ENCODE data around the gene SENP8.

SENP8 gene

GRCh38 chr15:72140088-72140487 lies 21.9 kb downstream of the SENP8 start:
- no peak overlapping the region for H3K4me3 ChIP-seq (ENCODE audit: low read length)
- no peak for DNase-seq (ENCODE audit: low read depth)
- TF ChIP-seq, protein P1, sequence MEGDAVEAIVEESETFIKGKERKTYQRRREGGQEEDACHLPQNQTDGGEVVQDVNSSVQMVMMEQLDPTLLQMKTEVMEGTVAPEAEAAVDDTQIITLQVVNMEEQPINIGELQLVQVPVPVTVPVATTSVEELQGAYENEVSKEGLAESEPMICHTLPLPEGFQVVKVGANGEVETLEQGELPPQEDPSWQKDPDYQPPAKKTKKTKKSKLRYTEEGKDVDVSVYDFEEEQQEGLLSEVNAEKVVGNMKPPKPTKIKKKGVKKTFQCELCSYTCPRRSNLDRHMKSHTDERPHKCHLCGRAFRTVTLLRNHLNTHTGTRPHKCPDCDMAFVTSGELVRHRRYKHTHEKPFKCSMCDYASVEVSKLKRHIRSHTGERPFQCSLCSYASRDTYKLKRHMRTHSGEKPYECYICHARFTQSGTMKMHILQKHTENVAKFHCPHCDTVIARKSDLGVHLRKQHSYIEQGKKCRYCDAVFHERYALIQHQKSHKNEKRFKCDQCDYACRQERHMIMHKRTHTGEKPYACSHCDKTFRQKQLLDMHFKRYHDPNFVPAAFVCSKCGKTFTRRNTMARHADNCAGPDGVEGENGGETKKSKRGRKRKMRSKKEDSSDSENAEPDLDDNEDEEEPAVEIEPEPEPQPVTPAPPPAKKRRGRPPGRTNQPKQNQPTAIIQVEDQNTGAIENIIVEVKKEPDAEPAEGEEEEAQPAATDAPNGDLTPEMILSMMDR (conservative IDR thresholded peaks at IDR 0.05; ENCODE audit: low read length), result no peak

DNA sequence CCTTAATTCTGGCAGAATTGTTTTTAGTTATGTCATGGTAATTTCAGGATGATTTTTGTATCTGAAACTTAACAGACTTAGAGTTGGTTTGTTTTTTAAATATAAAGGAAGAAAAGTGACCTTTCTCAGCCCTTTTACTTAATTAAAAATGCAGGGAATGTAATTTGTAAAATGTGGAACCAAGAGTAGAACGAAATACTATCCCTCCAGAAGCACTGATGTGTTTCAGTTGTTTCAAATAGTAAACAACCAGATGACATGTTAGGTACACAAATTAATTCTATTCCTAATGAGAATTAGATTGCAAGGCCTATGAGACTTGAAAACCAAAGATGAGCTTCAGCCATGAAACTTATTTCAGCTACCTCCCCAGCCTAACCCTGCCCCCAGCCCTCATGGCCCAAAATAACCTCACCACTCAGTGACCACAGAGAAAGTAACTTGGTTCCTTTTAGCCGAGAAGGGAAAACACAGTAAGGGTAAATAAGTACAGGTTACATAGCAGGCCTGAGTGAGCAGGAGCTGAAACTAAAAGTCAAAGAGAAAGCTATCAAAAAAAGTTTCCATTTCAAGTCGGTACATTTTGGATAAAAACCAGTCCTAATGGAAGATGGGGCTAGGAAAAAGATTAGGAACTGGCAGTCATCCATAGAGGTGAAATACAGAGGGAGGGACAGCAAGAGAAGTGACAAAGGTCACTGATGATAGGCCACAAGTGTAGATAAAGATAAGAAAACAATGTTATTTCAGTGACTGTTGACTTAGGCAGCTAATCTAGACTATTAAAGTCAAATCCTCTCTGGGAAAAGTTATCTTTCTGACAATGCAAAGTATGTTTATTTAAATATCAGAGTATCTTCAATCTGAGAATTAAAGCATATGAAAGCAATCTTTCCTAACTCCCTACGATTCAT lies 23.2 kb downstream of the SENP8 start:
- H3K4me3 ChIP-seq (ENCODE audit: low read length), result no peak overlapping the region
- TF ChIP-seq, protein P1 (conservative IDR thresholded peaks at IDR 0.05; ENCODE audit: low read length), result no peak
- no peak for DNase-seq (ENCODE audit: low read depth)

- no peak for DNase-seq (ENCODE audit: low read depth)
- H3K4me3 ChIP-seq (ENCODE audit: low read length), result no peak overlapping the region
- TF ChIP-seq, protein P1 (conservative IDR thresholded peaks at IDR 0.05; ENCODE audit: low read length), result no peak
These were observed 28.0 kb downstream of the SENP8 start for GRCh38 chr15:72146221-72146620.

DNA sequence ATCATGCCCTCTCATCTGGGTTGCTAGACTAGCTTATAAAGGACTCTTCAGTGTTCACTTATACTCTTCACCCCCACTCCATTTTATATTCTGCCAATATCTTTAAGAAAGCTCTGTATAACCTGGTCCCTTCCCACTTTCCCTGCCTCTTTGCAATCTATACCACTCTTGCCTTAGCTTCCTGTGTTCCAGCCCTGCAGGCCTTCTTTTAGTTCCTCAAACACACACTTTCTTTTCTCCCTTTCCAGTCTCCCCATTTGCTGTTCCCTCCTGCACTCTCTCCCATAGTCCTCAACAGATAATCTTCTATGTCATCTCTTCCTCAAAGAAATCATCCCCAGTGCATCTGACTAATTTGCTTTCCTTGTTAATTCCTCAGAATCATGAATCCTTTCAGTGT lies 28.7 kb downstream of the SENP8 start:
- TF ChIP-seq, protein P1 (conservative IDR thresholded peaks at IDR 0.05; ENCODE audit: low read length), result no peak
- no peak for DNase-seq (ENCODE audit: low read depth)
- H3K4me3 ChIP-seq (ENCODE audit: low read length), result no peak overlapping the region

DNA sequence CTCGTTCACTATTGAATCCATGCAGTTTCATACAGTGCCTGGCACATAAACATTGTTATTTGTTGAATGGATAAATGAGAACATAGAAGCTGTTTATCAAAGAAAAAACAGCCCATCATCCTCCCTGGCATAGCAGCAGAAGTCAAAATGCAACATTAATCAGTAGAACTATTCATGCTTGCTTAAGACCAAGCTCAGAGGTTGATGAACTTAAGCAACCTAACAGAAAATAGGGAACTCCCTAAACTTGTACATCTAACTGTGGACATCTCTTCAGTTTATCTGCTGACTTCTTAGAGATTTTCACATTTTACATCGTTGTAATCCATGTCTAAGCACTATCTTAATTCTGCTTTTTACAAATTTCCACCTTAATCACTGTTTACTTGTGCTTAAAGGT lies 29.2 kb downstream of the SENP8 start:
- H3K4me3 ChIP-seq (ENCODE audit: low read length), result no peak overlapping the region
- TF ChIP-seq, protein P1 (conservative IDR thresholded peaks at IDR 0.05; ENCODE audit: low read length), result no peak
- DNase-seq (ENCODE audit: low read depth), result no peak

DNA sequence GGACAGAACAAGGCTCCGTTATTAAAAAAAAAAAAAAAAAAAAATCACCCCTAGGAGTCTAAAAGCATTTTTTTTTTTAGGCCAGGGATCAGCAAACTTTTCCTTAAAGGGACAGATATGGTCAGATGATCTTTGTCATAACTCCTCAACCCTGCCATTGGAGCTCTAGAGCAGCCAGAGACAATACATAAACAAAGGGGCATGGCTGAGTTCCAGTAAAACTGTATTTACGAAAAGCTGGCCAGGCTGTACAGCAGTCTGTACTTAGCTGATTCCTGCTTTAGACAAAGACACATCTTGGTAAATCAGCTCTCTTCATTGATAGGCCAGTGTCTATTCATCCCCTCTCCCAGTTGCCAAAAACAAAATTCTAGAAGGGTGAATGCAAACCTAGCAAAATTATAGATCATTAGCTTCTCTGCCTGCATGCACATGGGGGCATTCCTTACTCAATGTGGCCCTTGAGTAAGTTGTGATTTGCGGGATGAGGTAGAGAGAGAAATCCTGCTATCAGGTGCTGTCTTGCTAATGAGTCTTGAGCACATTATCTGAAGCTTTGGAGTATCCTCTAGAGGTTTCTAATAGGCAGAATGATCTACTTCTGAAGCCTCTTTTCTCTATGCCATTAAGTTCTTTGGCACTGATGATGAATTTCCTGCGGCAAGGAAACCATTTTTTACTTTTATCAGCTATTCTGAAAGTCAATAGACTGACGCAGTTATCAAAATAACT lies 35.2 kb downstream of the SENP8 start:
- H3K4me3 ChIP-seq (ENCODE audit: low read length), result no peak overlapping the region
- DNase-seq (ENCODE audit: low read depth), result no peak
- TF ChIP-seq, protein P1 (conservative IDR thresholded peaks at IDR 0.05; ENCODE audit: low read length), result no peak
